22Rv1 (cell line): ENCODE measurements around the gene ZNF674.

Experiments used
- ZFX ChIP-seq: fragments of 450-650 bp; IDR thresholded peaks from 2 replicates; pipeline ENCODE4 v1.6.1; 2017; ENCODE audit warnings: antibody characterized with exemption, borderline replicate concordance
- TF ChIP-seq, protein P1 (sequence below): fragments of 450-650 bp; IDR thresholded peaks from 2 replicates; pipeline ENCODE4 v1.5.1; 2017; ENCODE audit warnings: mild to moderate bottlenecking

DNA sequence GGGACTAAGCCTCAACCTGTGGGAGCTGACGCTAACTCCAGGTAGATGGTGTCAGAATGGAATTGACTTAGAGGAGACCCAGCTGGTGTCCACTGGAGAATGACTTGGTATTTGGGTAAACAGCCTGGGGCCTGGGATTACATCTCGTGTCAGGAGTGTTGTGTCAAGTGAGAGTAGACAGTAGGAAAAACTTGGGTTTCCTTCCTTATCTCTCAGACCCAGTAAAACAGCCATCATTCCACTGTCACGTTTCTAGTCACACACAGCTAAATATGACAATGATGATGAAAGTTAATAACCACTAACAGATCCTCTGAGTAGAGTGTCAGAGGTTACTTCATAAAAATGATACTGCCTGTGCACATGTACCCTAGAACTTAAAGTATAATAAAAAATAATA lies 13.8 kb downstream of the ZNF674 start:
- TF ChIP-seq, protein P1, sequence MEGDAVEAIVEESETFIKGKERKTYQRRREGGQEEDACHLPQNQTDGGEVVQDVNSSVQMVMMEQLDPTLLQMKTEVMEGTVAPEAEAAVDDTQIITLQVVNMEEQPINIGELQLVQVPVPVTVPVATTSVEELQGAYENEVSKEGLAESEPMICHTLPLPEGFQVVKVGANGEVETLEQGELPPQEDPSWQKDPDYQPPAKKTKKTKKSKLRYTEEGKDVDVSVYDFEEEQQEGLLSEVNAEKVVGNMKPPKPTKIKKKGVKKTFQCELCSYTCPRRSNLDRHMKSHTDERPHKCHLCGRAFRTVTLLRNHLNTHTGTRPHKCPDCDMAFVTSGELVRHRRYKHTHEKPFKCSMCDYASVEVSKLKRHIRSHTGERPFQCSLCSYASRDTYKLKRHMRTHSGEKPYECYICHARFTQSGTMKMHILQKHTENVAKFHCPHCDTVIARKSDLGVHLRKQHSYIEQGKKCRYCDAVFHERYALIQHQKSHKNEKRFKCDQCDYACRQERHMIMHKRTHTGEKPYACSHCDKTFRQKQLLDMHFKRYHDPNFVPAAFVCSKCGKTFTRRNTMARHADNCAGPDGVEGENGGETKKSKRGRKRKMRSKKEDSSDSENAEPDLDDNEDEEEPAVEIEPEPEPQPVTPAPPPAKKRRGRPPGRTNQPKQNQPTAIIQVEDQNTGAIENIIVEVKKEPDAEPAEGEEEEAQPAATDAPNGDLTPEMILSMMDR, result no peak
- no peak for TF ChIP-seq ZFX
